RWPE2 (cell line): ENCODE results near the gene AKT1.

ENCODE experiments used
- ATAC-seq: fragments of 200-7000 bp; cut with Tn5 transposase; 3 replicates; pipeline ENCODE4 v1.9.1; 2021; ENCODE audit warnings: low read depth
- DNase-seq: peaks from one replicate; pipeline ENCODE4 v3.0.0-alpha.2; 2020; ENCODE audit warnings: low spot score
- H3K27ac ChIP-seq: fragments of 450-650 bp; 2 replicates; pipeline ENCODE4 v1.5.1; 2017; ENCODE audit warnings: mild to moderate bottlenecking; ENCODE audit not compliant: poor library complexity, severe bottlenecking
- H3K27me3 ChIP-seq: fragments of 250-450 bp; sonication (Bioruptor Pico); 2 replicates; pipeline ENCODE4 v1.5.1; 2021; ENCODE audit warnings: mild to moderate bottlenecking, moderate library complexity; ENCODE audit not compliant: insufficient read depth, poor library complexity, severe bottlenecking
- H3K36me3 ChIP-seq: fragments of 250-450 bp; sonication (Bioruptor Pico); 2 replicates; pipeline ENCODE4 v1.5.1; 2020; ENCODE audit warnings: low read depth, mild to moderate bottlenecking, moderate library complexity
- H3K4me1 ChIP-seq: fragments of 250-450 bp; sonication (Bioruptor Pico); 2 replicates; pipeline ENCODE4 v1.5.1; 2021; ENCODE audit warnings: mild to moderate bottlenecking, moderate library complexity; ENCODE audit not compliant: insufficient read depth, poor library complexity, severe bottlenecking
- H3K4me3 ChIP-seq: fragments of 250-450 bp; sonication (Bioruptor Pico); 2 replicates; pipeline ENCODE4 v1.5.1; 2021; ENCODE audit warnings: mild to moderate bottlenecking, moderate library complexity; ENCODE audit not compliant: severe bottlenecking
- H3K9me3 ChIP-seq: fragments of 250-450 bp; sonication (Bioruptor Pico); 2 replicates; pipeline ENCODE4 v1.5.1; 2021; ENCODE audit warnings: mild to moderate bottlenecking, moderate library complexity; ENCODE audit not compliant: severe bottlenecking
- TF ChIP-seq, protein P1 (sequence below): fragments of 450-650 bp; IDR thresholded peaks from one replicate; pipeline ENCODE4 v1.5.1; 2017; ENCODE audit warnings: mild to moderate bottlenecking, moderate library complexity; ENCODE audit not compliant: poor library complexity, severe bottlenecking

AKT1 gene

DNA sequence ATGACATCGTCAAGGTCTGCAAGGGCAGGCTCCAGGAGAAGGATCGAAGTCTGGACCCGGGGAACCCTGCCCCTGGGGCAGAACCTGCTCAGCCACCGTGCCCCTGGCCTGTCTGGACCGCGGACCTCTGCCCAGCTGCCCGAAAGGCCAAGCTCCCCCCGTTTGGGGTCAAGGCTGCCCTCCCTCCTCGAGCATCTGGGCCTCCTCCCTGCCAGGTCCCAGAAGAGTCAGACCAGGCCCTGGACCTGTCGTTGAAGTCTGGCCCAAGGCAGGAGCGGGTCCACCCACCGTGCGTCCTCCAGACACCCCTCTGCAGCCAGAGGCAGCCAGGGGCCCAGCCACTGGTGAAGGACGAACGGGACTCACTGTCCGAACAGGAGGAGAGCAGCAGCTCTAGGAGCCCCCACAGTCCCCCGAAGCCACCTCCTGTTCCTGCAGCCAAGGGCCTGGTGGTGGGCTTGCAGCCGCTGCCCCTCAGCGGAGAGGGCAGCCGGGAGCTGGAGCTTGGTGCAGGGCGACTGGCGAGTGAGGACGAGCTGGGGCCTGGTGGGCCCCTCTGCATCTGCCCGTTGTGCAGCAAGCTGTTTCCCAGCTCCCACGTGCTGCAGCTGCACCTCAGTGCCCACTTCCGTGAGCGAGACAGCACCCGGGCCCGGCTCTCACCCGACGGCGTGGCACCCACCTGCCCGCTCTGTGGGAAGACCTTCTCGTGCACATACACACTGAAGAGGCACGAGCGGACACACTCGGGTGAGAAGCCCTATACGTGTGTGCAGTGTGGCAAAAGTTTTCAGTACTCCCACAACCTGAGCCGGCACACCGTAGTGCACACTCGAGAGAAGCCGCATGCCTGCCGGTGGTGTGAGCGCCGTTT lies 6.2 kb upstream of the AKT1 start:
- no peaks in the 10 kb centered on the region for H3K27me3 ChIP-seq
- H3K4me1 ChIP-seq, result peaks cover 6% of the 10 kb centered on the region
- no peaks in the 10 kb centered on the region for H3K9me3 ChIP-seq
- H3K36me3 ChIP-seq, result no peaks in the 10 kb centered on the region
- peak overlapping the region; percentile 57 for H3K4me3 ChIP-seq
- no peak overlapping the region for H3K27ac ChIP-seq
- DNase-seq (no peak), ATAC-seq (no peak)
- TF ChIP-seq, protein P1, sequence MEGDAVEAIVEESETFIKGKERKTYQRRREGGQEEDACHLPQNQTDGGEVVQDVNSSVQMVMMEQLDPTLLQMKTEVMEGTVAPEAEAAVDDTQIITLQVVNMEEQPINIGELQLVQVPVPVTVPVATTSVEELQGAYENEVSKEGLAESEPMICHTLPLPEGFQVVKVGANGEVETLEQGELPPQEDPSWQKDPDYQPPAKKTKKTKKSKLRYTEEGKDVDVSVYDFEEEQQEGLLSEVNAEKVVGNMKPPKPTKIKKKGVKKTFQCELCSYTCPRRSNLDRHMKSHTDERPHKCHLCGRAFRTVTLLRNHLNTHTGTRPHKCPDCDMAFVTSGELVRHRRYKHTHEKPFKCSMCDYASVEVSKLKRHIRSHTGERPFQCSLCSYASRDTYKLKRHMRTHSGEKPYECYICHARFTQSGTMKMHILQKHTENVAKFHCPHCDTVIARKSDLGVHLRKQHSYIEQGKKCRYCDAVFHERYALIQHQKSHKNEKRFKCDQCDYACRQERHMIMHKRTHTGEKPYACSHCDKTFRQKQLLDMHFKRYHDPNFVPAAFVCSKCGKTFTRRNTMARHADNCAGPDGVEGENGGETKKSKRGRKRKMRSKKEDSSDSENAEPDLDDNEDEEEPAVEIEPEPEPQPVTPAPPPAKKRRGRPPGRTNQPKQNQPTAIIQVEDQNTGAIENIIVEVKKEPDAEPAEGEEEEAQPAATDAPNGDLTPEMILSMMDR, result no peak

DNA sequence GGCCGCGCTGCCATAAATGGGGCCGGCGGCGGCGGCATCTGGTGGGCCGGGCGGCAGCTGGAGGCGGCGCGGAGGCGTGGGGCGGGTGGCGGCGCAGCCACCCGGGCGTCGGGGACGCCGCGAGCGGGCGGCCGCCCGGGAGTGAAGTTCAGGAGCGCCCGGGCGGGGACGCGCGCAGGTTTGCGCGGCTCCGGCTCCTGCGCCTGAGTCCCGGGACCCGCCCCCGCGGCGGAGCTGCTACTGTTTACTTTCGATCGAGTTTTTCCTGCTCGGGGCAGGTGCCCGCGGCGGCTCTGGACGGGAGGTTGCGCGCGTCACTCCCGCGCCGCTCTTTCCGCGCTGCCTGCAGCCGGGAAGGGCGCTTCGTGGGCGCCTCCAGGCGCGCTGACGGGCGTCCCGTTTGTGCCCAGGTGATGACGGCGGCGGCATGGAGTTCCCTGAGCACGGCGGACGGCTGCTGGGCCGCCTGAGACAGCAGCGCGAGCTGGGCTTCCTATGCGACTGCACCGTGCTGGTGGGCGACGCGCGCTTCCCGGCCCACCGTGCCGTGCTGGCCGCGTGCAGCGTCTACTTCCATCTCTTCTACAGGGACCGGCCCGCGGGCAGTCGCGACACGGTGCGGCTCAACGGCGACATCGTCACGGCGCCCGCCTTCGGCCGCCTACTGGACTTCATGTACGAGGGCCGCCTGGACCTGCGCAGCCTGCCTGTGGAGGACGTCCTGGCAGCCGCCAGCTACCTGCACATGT lies 5.4 kb upstream of the AKT1 start, which contains the start of gene ZBTB42:
TSS of gene ZBTB42 (plus strand) at position 331 of the 749 bp plus-strand sequence. CDS start at position 428, 97 bp downstream.
- H3K9me3 ChIP-seq, result no peaks in the 10 kb centered on the region
- H3K27ac ChIP-seq, result peak within 1 kb of the TSS; percentile 9
- no peaks in the 10 kb centered on the region for H3K27me3 ChIP-seq
- DNase-seq (no peak), ATAC-seq (peak; percentile 49)
- H3K4me1 ChIP-seq, result peaks cover 6% of the 10 kb centered on the region
- TF ChIP-seq, protein P1, result no peak
- H3K36me3 ChIP-seq, result no peaks in the 10 kb centered on the region
- H3K4me3 ChIP-seq, result peak within 1 kb of the TSS; percentile 57

DNA sequence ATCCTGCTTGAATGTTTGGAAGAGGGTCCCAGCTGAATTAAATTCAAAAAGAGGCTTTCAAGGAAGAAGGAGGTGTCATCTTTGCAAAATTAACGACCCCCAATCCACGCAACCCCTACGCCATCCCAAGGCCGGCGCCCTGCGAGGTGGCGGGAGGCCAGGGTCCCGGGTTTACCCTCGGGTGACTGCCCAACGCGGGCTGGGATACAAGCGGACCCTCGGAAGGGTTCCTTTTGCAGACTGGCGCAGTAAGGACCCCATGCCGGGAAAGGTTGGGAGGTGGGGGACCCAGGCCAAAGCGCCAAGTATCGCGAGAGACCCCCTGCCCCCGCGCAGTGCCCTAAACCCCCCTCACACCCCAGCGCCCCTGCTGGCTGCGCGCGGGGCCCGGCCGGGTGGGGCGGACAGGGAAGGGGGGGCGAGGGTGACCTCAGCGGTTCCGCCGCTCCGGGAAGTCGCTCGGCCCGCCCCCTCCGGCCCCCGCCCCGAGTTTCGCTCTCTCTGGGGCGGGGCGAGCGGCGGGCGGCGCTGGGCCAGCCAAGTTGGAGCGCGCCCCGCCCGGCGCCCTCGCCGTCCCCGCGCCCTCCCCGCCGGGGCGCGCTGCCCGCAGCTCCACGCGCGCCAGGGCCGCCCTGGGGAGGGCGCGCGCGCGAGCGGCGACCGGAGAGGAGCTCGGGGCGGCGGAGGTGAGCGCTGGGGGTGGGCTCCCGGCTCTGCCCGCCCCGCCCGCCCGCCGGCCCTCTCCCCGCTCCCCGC lies 4.6 kb upstream of the AKT1 start:
- Histone ChIP-seq H3K36me3 (no peaks in the 10 kb centered on the region), H3K4me1 (peaks cover 6% of the 10 kb centered on the region), H3K4me3 (peak overlapping the region; percentile 57), H3K9me3 (no peaks in the 10 kb centered on the region), H3K27ac (peak overlapping the region; percentile 9), H3K27me3 (no peaks in the 10 kb centered on the region)
- peak; percentile 44 for ATAC-seq
- DNase-seq, result no peak
- TF ChIP-seq, protein P1, result peak; percentile 48

DNA sequence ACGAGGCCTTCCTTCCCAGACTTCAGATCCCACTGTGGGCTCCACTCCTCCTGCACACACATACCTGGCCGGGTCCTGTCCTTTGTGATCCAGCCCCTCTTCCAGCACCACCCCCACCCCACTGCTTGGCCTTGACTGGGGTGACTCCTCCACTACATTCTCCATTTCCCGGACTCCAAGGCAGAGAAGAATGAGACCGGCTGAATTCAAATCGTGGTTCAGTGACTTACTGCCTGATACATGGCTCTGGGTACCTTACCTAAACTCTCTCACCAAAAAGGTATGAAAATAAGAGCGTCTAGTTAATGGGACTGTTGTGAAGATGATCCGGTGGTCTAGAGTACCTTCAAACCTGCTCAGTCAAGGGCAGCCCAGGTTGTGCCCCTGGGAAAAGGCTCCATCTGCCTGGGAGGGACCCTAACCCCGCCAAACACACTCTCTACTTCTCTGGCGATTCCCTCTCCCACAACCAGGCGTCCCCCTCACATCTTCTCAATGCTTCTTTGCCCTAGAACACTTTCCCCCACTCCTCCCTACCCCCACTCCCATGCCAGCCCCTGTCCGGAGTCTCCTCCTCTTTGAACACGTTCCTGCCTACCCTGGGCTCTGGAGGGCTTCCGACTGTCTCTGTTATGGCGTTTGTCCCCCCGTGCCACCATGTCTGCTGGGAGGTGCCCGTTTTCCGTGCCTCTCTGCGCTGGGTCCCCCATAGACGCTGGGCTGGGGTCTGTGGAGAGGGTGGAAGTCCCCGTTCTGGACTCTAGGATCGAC lies 3.9 kb upstream of the AKT1 start:
- H3K27ac ChIP-seq, result no peak overlapping the region
- H3K4me1 ChIP-seq, result peaks cover 6% of the 10 kb centered on the region
- no peak overlapping the region for H3K4me3 ChIP-seq
- DNase-seq (no peak), ATAC-seq (no peak)
- TF ChIP-seq, protein P1, result no peak
- no peaks in the 10 kb centered on the region for H3K36me3 ChIP-seq
- H3K9me3 ChIP-seq, result no peaks in the 10 kb centered on the region
- H3K27me3 ChIP-seq, result no peaks in the 10 kb centered on the region
